ENCODE results near the gene ADAM22.

GRCh38 chr7:88206254-88206653 lies 272.2 kb downstream of the ADAM22 start:
- no peak for TF ChIP-seq CTCF (IDR thresholded peaks at IDR 0.05; ENCODE audit: low read depth, low read length, poor library complexity, severe bottlenecking)
- TF ChIP-seq EZH2phosphoT487 (IDR thresholded peaks at IDR 0.05; ENCODE audit: borderline replicate concordance, low read length) = no peak

Data from DOHH2 (cell line).